Peyer's patch (tissue), 4 donors: ENCODE measurements around the gene C3orf33.
"Not testable (repeated sequence)": the region's sequence is repeated elsewhere in the genome, so short reads cannot be mapped to it uniquely, and the experiment has no call there.

Experiments used
- POLR2A ChIP-seq, 2 donors: fragments of 450-650 bp; IDR thresholded peaks; one replicate each; pipeline ENCODE4 v1.5.1; 2017; ENCODE audit warnings: antibody characterized with exemption in 2 of 2, mild to moderate bottlenecking in 2 of 2, moderate library complexity in 2 of 2
- TF ChIP-seq, protein P1 (sequence below), 6 experiments: fragments of 450-650 bp in 4 of 6; fragments of 200-600 bp in 2 of 6; sonication (generic) in 1 of 6; IDR thresholded peaks; one replicate each; pipeline ENCODE4 v1.5.1; 2017 to 2019; ENCODE audit warnings: antibody characterized with exemption in 6 of 6, mild to moderate bottlenecking in 3 of 6, moderate library complexity in 1 of 6

DNA sequence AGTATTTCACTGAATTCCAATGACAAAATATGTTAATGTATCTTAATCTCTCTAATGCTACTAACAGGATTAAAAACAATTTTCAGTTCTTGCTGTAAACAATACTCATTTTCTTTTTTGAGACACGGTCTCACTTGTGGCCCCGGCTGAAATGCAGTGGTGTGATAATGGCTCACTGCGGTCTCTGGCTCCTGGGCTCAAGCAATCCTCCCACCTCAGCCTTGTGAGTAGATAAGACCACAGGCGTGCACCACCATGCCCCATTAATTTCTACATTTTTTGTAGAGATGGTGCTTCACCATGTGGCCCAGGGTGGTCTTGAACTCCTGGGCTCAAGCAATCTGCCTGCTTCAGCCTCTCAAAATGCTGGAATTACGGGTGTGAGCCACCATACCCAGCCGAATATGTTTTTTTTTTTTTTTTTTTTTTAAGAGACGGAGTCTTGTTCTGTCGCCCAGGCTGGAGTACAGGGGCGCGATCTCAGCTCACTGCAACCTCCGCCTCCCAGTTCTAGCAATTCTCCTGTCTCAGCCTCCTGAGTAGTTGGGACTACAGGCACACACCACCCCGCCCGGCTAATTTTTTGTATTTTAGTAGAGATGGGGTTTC is 22.5 kb upstream of the C3orf33 start:
- TF ChIP-seq, protein P1, sequence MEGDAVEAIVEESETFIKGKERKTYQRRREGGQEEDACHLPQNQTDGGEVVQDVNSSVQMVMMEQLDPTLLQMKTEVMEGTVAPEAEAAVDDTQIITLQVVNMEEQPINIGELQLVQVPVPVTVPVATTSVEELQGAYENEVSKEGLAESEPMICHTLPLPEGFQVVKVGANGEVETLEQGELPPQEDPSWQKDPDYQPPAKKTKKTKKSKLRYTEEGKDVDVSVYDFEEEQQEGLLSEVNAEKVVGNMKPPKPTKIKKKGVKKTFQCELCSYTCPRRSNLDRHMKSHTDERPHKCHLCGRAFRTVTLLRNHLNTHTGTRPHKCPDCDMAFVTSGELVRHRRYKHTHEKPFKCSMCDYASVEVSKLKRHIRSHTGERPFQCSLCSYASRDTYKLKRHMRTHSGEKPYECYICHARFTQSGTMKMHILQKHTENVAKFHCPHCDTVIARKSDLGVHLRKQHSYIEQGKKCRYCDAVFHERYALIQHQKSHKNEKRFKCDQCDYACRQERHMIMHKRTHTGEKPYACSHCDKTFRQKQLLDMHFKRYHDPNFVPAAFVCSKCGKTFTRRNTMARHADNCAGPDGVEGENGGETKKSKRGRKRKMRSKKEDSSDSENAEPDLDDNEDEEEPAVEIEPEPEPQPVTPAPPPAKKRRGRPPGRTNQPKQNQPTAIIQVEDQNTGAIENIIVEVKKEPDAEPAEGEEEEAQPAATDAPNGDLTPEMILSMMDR (IDR thresholded peaks at IDR 0.05): not testable (repeated sequence)
- TF ChIP-seq POLR2A (IDR thresholded peaks at IDR 0.05): not testable (repeated sequence)
